HG02623 (cell line): ENCODE measurements around the gene PFAS.
"Not testable (repeated sequence)": the region's sequence is repeated elsewhere in the genome, so short reads cannot be mapped to it uniquely, and the experiment has no call there.

ENCODE experiments used
- ATAC-seq: cut with Tn5 transposase; IDR thresholded peaks from one replicate; pipeline ENCODE4 v1.9.1; 2021; ENCODE audit warnings: moderate library complexity; ENCODE audit not compliant: unreplicated experiment

The PFAS gene

DNA sequence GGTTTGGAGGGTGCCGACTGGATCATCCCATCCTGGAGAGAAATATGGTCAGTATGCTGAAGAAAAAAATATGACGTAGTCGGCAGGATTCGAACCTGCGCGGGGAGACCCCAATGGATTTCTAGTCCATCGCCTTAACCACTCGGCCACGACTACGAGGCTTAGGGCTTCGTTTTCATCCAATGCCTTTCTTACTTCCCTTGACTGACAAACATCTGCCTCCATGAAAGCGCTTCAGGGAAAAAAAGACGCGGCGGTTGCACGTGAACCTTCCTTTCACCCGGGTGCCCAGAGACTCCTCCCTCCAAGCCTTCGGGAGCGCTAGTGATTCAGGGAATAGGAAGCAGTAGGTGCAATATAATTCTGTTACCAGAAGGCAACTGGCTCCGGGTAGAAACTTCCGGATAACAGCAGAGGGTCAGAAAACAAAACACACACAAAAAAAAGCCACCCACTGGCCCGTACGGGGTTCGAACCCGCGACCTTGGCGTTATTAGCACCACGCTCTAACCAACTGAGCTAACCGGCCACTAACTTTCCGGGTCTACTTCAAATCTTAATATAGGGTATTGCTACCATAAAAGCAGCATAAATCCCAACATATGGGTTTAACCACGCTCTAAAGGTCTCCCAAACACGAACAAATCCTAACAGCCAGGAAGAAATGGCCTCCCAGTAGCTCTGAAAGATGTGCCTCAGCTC, 22.4 kb upstream of the PFAS start:
- ATAC-seq: no peak

DNA sequence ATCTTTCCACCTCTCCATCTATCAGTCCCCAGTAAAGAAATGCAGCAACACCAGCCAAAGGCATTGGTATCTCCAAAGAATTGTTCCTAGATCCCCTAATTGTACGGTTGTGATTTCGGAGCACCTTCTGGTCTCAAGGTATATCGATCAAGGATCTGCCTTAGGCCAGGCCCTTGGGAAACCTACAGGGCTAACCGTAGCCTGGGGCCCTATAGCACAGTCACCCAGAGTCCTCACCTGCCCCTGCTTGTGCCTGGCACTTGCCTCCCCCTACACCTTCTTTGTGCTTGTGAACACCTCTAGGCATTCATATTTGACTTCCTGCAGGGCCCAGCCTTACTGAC, 21.9 kb upstream of the PFAS start:
- no peak for ATAC-seq

DNA sequence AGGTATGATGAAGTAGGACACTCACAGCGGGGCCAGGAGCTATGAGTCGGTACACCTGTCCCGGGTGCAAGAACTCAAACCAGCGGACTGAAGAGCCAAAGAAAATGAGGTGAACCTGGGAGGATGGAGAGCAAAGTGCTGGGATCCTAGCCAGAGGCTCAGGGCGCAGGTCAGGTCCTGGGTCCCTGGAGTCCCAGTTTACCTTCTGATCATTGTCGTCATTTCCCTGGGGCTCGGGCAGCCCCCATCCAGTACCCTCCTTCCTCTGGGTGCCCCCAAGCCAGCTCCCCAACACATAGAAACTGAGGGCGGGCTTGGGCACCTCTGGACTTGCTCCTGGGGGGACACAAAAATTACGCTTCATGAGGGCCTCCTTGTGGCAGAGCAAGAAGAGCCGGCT, 17.4 kb upstream of the PFAS start:
- no peak for ATAC-seq

DNA sequence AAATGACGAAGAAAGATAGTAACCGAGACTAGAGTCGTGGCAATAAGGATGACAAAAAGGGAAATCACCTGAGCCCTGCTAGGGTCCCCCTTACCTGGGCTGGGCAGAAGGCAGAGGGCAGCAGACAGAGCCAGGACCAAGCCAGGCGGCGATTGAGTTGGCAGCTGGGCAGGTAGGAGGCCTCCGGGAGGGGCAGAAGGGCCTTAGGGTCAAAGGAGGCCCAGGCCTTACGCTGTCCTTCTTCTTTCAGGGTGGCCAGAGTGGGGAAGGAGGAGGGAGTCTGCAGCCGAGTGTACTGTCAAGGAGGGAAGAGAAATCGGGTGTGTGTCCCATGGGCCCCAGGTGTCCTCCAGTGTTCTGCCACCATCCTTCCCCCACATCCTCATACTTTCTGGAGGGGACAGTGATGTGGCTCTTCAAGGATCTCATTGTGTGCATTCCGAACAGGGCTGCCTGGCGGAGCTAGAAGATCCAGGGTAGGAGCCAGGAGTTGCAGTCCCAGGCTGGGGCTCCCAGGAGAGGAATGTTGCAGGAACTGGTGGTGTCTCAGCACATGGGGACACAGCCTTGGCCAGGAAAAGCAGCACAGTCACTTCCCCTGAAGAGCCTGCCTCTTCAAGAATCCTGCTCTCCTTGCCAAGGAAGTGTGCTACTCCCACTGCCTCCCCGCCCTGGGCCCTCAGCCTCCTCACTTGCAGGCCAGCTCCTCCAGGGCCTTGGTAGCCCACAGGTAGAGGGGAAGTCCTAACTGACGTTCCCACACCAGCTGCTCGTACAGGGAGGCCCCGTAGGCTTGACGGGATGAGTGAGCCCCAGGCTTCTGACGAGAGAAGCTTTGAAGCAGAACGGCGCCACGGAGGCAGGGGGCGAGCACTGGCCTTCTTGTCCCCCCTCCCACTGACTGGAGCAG, 14.5 kb upstream of the PFAS start:
- ATAC-seq: no peak

DNA sequence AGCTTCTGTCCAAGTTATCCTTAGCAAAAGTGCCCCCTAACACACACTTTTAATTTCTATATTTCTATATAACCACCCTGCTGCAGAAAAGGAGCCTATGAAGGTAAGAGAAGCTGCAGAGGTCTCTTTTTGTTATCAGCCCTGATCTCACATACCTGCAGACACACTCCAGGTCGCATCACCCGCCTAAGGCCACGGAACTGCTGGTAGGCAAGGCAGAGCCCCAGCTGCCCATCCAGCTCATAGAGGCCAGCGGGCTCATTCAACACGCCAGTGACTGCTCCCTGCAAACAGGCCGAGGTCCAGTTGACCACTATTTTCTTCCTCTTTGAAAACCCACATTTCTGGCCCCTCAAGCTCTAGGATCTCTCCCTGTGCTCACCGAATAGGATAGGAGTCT, 13.4 kb upstream of the PFAS start:
- no peak for ATAC-seq

DNA sequence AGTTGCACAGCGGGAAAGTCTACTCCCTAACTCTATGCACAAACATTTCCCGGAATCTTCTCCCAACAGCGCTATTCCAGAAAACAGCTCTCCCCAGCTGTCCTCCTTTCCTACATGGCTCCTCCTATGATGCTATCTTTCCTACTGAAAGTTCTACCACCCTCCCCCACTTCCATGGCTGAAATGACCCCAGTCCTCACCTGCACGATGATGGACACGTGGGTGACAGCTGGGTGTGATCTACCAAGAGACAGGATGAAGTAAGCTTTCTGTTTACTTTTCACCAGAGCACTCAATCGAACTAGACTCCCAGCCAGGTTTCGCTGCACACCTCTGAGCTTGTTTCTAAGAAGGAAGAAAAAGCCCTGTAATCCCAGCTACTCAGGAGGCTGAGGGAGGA, 11.9 kb upstream of the PFAS start:
- no peak for ATAC-seq

DNA sequence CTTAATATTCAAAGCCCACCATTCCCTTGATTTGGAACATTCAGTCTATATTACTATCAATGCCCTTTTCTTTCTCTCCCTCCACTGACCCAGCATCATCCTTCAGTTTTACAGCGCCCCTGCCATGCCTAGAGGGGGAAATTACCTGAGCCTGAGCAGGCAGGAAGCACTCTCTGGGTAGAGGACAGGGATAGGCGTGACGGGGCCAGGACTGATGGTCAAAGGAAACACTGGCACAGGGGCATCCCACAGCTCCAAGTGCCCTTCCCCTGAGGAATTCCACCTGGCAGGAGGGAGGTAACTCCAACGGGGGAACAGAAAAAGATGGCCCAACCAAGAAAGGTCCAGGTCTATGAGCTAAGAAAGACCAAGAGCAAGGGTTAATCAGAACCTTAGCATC, 11.2 kb upstream of the PFAS start:
- ATAC-seq: no peak

DNA sequence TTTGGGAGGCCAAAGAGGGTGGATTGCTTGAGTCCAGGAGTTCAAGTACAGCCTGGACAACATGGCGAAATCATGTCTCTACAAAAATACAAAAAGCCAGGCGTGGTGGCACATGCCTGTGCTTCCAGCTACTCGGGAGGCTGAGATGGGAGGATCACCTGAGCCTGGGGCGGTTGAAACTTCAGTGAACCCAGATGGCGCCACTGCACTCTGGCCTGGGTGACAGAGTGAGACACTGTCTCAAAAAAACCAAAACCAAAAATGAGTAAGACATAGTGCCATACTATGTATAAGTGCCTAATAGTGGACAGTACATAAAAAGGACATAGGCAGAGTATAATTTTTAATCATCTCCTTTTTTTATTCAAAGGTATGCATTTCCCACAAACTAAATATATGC, 5.3 kb upstream of the PFAS start:
- ATAC-seq: no peak

DNA sequence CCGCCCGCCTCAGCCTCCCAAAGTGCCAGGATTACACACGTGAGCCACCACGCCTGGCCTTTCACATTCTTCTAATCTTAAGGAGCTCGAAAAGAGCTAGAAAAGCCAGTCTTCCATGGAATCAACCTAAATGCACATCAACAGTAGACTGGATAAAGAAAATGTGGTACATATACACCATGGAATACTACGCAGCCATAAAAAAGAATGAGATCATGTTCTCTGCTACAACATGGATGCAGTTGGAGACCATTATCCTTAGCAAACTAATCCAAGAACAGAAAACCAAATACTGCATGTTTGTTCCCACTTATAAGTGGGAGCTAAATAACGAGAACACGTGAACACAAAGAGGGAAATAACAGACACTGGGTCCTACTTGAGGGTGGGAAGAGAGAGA, 4.3 kb upstream of the PFAS start:
- ATAC-seq: no peak

DNA sequence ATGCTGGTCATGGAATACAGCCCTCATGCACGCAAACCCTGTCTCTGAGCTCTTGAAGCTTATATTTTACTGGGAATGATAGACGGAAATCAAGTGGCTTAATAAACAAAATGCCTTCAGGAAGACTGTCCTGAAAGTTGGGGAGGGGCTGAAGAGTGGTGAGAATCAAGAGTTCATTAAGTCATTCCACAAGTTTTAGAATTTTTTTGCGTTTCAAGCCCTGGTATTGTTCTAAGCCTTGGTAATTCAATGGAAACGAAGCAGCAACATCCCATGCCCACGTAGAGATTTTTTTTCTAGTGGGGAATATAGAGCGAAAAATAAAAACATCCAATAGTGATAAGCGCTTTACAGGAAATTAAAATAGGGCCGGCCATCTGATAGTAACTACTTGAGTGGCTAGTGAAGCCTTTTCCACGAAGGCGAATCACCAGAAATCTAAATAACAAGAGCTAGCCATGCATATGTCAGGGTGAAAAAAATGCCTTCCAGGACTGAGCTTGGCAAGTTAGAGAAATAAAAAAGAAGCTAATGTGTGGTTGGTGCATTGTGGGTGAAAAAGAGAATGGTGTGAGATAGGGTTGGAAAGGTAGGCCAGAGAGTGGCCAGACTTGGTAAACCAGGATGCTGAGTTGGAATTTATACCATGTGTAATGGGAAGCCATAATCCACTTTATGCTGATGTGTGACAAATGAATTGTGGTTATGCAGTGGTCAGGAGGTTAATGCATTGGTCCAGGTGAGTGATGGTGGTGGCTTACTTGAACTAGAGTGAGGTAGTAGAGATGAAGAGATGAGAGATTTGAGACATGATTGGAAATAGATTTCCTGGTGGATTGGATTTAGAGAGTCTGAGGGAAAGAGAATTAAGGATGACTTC, 772 bp downstream of the PFAS start:
- no peak for ATAC-seq

DNA sequence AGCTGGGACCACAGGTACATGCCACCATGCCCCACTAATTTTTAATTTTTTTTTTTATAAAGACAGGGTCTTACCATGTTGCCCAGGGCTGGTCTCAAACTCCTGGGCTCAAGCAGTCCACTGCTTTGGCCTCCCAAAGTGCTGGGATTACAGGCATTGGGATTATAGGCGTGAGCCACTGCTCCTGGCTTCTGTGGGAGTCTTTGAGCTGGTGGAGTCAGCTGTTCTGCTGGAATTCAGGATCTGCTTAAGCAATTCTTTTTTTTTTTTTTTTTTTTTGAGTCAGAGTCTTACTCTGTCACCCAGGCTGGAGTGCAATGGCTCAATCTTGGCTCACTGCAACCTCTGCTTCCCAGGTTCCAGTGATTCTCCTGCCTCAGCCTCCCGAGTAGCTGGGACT, 2.3 kb downstream of the PFAS start:
- ATAC-seq: not testable (repeated sequence)

DNA sequence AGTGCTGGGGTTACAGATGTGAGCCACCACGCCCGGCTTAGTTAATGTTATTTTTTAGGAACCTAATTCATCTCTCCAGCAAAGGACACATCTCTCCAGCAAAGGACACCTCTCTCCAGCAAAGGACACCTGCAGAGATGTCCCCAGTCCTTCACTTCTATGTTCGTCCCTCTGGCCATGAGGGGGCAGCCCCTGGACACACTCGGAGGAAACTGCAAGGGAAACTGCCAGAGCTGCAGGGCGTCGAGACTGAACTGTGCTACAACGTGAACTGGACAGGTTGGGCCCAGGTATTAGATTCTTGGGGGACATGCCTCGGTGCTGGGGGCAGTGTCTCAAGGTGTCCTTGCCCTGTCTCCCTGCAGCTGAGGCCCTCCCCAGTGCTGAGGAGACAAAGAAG, 4.7 kb downstream of the PFAS start:
- no peak for ATAC-seq

DNA sequence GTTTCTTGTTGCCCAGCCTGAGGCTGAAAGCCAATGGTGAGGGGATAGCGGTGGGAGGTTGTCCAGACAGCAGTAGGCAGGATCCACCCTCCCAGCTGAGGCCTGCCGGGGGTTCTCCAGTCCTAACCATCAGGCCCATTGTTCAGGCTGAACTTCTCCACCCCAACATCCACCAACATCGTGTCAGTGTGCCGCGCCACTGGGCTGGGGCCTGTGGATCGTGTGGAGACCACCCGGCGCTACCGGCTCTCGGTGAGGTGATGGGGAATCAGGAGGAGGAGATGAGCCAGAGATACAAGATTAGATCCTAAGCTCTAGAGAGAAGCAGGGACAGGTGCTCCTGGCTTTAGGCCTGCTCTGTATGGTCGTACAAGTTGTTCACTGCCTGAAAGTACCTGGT, 5.8 kb downstream of the PFAS start:
- ATAC-seq: no peak

DNA sequence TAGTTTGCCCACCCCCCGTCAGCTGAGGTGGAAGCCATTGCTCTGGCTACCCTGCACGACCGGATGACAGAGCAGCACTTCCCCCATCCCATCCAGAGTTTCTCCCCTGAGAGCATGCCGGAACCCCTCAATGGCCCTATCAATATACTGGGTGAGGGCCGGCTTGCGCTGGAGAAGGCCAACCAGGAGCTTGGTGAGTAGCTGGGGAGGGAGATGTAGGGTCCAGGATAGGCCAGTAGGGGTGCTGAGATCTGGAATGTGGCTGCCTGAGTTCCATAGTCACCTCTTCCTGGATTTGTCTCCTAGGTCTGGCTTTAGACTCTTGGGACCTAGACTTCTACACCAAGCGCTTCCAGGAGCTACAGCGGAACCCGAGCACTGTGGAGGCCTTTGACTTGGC, 6.4 kb downstream of the PFAS start:
- no peak for ATAC-seq

DNA sequence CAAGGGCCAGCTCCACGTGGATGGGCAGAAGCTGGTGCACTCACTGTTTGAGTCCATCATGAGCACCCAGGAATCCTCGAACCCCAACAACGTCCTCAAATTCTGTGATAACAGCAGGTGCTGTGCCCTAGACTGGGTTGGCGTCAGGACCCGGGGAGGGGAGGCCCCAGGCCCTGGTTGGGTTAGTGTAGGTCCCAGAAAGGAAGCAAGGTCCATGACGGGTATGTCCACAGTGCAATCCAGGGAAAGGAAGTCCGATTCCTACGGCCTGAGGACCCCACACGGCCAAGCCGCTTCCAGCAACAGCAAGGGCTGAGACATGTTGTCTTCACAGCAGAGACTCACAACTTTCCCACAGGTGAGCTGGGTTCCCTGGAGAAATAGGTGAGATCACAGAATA, 7.2 kb downstream of the PFAS start:
- ATAC-seq: no peak

DNA sequence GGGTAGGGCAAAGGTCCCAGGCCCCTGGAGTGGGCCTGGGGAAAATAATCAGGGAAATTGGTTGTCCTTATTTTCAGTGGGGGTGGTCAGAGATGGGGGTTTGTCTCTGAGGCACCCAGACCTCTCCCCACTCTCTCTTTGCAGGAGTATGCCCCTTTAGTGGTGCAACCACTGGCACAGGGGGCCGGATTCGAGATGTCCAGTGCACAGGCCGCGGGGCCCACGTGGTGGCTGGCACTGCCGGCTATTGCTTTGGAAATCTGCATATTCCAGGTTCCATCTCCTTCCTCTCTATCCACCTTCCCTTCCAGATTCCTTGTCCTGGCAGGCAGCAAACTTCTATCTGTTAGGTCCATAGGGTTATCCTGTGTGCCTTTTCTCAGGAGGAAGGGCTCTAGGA, 7.6 kb downstream of the PFAS start:
- no peak for ATAC-seq

DNA sequence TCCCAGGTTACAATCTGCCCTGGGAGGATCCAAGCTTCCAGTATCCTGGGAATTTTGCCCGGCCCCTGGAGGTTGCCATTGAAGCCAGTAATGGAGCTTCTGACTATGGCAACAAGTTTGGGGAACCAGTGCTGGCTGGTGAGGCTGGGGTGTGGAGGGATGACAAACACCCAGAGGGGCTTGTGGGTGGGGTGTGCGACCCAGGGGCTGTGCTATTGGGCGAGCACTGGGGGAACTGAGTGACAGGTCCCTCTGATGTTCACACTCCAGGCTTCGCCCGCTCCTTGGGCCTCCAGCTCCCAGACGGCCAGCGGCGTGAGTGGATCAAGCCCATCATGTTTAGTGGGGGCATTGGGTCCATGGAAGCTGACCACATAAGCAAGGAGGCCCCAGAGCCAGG, 8.7 kb downstream of the PFAS start:
- no peak for ATAC-seq

DNA sequence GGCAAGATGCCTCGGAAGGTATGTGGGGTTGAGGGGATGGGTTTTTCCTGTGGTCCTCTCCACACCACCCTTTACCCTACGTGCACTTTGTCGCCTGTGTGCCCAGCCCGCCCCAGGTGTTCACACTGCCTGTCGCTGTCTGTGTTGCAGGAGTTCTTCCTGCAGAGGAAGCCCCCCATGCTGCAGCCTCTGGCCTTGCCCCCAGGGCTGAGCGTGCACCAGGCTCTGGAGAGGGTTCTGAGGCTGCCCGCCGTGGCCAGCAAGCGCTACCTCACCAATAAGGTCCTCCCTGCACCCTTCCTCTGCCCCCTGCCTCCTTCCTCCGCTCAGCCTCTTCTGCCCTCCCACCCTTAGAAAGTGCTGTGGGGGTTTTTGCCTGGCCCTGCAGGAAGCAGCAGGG, 15.2 kb downstream of the PFAS start:
- no peak for ATAC-seq

DNA sequence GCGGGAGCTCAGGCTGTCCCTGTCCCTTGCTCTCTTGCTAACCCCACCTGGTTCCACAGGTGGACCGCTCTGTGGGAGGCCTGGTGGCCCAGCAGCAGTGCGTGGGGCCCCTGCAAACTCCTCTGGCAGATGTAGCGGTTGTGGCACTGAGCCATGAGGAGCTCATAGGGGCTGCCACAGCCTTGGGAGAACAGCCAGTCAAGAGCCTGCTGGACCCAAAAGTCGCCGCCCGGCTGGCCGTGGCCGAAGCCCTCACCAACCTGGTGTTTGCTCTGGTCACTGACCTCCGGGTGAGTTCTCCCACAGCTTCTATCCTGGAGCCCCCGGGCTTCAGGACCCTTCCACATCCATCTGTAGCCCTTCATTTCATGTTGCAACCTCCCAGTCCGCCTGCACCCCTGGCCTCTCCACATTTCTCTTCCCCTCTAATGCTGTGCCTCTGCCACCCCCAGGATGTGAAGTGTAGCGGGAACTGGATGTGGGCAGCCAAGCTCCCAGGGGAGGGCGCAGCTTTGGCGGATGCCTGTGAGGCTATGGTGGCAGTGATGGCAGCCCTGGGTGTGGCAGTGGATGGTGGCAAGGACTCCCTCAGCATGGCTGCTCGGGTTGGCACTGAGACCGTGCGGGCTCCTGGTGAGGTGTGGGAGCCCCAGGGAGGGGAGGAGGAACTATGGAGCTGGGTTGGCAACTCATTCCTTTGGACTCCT, 15.9 kb downstream of the PFAS start:
- ATAC-seq: no peak

DNA sequence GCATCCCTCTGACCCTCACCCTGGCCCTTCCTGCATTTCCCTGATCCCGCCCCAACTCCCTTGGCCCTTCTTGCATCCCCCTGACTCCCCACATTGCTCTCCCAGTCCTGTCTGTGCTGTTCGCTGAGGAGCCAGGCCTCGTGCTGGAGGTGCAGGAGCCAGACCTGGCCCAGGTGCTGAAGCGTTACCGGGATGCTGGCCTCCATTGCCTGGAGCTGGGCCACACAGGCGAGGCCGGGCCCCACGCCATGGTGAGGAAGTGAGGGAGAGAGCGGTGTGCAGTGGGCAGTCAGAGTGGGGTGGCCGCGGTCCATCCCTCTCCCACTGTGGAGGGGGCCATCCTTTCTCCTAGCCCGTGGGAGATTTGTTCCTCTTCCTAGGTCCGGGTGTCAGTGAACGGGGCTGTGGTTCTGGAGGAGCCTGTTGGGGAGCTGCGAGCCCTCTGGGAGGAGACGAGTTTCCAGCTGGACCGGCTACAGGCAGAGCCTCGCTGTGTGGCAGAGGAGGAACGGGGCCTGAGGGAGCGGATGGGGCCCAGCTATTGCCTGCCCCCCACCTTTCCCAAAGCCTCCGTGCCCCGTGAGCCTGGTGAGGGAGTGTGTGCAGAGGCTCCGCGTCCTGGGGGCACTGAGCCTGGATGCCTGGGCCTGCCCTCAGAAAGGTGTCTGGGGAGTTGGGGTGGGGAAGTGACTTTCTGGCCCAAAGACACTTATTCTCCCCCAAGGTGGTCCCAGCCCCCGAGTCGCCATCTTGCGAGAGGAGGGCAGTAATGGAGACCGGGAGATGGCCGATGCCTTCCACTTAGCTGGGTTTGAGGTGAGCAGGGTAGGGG, 17.8 kb downstream of the PFAS start:
- no peak for ATAC-seq
